ENCODE data around the gene BEST4.
A peak's percentile ranks its signal among the peaks of the same experiment; 100 is the strongest.
"Not testable (repeated sequence)": the region's sequence is repeated elsewhere in the genome, so short reads cannot be mapped to it uniquely, and the experiment has no call there.

BEST4 gene

DNA sequence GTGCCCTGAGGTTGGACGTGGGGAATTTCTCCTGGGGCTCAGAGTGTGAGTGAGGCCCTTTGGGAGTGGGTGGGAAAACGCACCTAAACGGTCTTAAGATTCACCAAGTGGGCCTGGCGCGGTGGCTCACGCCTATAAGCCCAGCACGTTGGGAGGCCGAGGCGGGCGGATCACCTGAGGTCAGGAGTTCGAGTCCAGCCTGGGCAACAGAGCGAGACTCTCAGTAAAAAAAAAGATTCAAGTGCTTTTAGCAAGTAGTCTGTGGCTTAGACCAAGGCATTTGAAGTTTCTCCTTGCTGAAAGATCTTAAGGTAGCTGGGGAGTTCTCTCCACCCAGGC is 11.3 kb downstream of the BEST4 start:
- DNase-seq: no peak

DNA sequence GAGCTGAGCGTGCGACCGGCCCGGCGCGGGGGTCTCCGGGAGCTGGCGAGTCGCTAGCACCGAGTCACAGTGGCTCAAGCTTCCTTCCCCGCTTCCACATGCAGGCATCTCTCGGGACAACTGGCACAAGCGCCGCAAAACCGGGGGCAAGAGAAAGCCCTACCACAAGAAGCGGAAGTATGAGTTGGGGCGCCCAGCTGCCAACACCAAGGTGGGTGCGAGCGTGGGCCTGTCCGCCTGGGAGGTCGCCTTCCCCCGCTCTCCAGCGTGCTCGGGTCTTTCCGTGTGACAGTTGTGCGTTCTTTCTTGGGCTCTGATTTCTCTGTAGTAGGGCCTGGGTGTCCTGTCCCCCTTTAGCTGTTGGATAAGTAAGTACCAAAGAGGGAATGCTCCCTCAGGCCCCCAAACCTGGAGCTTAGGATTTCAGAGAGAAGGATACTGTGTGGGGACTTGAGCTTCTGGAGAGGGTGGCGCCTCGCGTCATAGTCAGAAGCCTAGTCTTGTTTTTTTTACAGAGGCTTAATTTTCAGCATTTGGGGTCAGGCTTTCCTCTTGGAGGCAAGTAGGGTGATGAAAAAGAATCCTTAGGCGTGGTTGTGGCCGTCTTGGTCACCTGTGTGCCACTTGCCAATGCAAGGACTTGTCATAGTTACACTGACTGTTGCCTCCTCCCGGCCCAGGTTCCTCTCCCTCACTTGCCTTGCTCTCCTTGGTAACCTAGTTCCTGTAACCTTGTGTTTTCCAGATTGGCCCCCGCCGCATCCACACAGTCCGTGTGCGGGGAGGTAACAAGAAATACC is 11.8 kb downstream of the BEST4 start:
- DNase-seq: no peak

DNA sequence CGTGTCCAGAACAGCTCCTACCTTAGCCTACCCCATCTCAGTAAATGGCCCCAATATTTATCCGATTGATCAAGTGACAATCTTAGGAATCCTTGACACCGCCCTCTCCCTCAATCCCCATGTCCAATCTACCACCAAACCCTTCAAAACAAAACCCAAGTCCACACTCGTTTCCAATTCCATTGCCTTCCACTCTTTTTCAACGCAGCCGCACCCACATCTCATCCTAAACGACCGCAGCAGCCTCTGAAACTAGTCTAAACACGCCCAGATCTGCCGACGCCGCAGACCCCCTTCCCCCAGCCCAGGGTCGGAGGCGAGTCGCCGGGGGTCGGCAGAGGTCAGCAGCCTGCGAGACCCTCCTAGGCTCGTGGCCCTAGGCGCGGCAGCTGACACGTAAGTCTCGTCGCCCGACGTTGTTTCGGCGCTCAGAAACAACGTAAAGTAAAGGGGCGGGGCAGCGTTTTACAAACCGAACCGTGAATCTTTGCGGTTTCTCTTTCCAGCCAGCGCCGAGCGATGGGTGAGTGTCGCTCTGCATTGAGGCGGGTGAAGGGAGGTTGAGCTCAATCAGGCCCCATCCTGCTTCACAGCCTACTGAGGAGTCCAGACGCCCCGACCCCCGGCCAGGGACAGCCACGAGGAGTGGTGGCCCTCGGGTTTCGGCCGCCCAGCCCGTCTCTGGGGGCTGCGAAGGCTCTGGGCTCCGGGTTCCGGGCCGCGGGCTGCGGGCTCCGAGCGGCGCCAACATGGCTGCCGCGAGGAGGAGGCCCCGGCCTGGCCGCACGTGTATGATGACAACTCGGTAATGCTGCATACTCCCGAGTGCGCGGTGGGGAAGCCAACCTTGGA is 12.7 kb downstream of the BEST4 start, which contains the start of gene RPS8:
Gene RPS8, plus strand, starts transcription at position 463 of the 852 bp plus-strand sequence. Its CDS starts 57 bp downstream, at position 520.
- peak; percentile 94 for DNase-seq

DNA sequence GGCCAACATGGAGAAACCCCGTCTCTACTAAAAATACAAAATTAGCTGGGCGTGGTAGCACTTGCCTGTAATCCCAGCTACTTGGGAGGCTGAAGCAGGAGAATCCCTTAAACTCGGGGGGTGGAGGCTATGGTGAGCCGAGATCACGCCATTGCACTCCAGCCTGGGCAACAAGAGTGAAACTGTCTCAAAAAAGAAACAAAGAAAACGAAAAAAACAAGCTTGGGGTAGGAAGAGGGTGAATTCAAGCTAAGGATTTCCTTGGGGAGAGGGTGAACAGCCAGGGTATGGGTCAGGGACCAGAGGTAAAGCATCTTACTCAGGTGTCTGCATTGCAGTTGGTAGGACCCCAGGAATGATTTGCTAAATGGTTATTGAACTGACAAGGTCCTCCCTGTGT is 21.5 kb downstream of the BEST4 start:
- DNase-seq: not testable (repeated sequence)

- no peak for DNase-seq
Measured at GRCh38 chr1:44760876-44761275, 27.1 kb downstream of the BEST4 start.

GRCh38 chr1:44759077-44759476 is 28.9 kb downstream of the BEST4 start:
- DNase-seq: no peak

GRCh38 chr1:44757420-44757819 is 30.6 kb downstream of the BEST4 start:
- no peak for DNase-seq

DNA sequence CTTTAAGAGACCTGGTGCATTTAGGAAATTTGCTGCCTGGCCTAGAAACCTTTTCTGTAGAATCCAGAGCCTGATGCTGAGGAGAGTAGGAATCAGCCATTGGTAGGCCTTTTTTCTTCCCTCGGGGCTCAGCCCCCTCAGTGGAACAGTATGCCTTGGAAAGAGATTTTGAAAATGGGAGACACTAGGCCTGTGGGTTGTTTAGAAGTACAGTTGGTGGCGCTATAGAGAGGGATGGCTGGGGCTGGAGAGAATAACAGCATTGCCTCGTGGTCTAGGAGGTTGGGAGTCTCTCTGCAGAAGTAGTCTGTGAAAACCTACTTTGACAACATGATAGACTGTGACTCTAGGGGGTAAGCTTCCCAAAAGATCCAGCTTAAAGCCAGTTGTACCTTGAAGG is 40.1 kb downstream of the BEST4 start:
- no peak for DNase-seq

- no peak for DNase-seq
Measured at GRCh38 chr1:44743211-44743610, 44.8 kb downstream of the BEST4 start.

- DNase-seq: no peak
Measured at GRCh38 chr1:44740179-44740617, 47.8 kb downstream of the BEST4 start.

DNA sequence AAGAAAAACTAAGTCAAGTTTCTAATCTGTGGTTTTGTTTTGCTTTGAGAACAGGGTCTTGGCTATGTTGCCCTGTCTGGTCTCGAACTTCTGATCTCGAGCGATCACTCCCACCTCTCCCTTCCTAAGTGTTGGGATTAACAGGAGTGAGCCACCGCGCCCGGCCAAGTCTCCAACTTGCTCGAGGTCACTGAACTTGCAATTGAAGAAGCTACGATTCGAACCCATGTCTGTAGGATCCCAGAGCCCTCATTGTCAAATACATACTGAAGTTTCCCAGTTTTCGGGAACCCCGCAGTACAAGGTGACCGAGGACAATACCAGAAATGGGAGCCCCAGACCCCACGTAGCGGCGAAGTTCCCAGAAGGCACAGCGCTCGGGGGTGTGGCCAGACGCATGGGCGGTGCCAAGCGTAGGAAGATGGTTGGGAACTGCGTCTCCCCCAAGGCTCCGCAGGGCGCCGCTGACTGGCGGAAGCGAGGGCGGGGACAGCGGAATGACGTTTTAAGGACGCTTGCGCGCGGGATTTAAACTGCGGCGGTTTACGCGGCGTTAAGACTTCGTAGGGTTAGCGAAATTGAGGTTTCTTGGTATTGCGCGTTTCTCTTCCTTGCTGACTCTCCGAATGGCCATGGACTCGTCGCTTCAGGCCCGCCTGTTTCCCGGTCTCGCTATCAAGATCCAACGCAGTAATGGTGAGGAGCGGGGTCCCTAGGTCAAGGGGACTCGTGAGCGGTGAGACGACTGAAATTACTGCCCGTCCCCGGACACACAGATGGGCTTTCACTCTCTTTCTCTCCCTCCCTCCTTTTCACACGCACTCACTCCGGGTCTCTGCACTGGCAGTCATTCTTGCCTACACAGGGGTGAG is 48.4 kb downstream of the BEST4 start, which contains the start of gene KIF2C:
Gene KIF2C, plus strand, starts transcription at position 531 of the 872 bp plus-strand sequence. Its CDS starts 96 bp downstream, at position 627.
- peak; percentile 97 for DNase-seq

GRCh38 chr1:44738953-44739306 is 49.0 kb downstream of the BEST4 start:
- not testable (repeated sequence) for DNase-seq

DNA sequence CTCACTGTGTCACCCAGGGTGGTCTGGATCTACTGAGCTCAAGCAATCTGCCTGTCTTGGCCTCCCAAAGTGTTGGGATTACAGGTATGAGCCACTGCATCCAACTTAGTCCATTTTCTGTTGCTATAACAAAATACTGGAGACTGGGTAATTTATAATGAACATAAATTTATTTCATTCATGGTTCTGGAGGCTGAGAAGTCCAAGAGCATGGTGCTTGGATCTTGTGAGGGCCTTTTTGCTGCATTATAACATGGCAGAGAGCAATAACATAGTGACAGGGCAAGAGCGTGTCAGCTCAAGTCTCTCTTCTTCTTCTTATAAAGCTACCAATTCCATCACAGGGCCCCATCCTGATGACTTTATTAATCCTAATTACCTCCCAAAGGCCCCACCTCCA is 52.0 kb downstream of the BEST4 start:
- DNase-seq: no peak

DNA sequence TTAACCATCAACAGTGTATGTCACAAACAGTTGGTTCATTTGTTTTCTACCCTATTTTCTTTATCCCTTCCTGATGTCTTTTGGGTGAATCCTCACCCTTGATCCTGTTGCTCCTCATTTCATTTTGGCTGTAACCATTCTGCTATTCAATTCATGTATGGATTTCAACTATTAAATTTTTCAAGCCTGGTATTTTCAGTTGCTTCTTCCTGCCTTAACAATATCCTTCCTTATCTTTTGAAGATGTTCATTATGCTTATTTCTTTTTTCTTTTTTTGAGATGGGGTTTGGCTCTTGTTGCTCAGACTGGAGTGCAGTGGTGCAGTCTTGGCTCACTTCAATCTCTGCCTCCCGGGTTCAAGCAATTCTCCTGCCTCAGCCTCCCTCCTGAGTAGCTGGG is 54.2 kb downstream of the BEST4 start:
- DNase-seq: no peak
